Naive thymus-derived CD4-positive, alpha-beta T cell (primary cell): ENCODE results near the gene ANKRD44. TPM values are rescaled to one million over a fixed set of nuclear protein-coding genes. Genes with fewer than 3 reads are reported as not detected.
A peak's percentile ranks its signal among the peaks of the same experiment; 100 is the strongest.

ENCODE experiments used
- ATAC-seq: fragments of 150-1000 bp; cut with Tn5 transposase; 2 replicates; pipeline ENCODE4 v1.10.0; 2021; ENCODE audit warnings: mild to moderate bottlenecking, moderate library complexity
- CTCF ChIA-PET: fragments of 350-600 bp; sonication (Branson Sonifier 250); formaldehyde crosslinking; loops from one replicate; lab custom pipeline; 2021; ENCODE audit warnings: antibody characterized with exemption; lab: Charles Lee
- POLR2A ChIA-PET: fragments of 350-600 bp; sonication (Branson Sonifier 250); formaldehyde crosslinking; loops from one replicate; lab custom pipeline; 2021; ENCODE audit warnings: antibody characterized with exemption, inconsistent platforms; lab: Charles Lee
- DNase-seq, 9 donors: peaks; one replicate each; pipeline versions ENCODE4 v3.0.0 to v3.0.0-alpha.2; 2020 to 2022; ENCODE audit warnings: mixed read lengths in 1 of 9
- H3K27ac ChIP-seq: one replicate; pipeline ENCODE4 v1.7.0; 2013; ENCODE audit warnings: mild to moderate bottlenecking, low read depth, low read length, moderate library complexity
- H3K27me3 ChIP-seq, 2 donors: one replicate each; pipeline ENCODE4 v1.7.0; 2013; ENCODE audit warnings: low read length in 2 of 2, mild to moderate bottlenecking in 2 of 2, moderate library complexity in 2 of 2; ENCODE audit not compliant: control insufficient read depth in 2 of 2, insufficient read depth in 2 of 2
- H3K36me3 ChIP-seq, 3 experiments: 1 replicate in 2 of 3; 2 replicates in 1 of 3; pipeline ENCODE4 v1.7.0; 2013; ENCODE audit warnings: low read length in 3 of 3, mild to moderate bottlenecking in 3 of 3, moderate library complexity in 1 of 3; ENCODE audit not compliant: insufficient read depth in 3 of 3, control insufficient read depth in 2 of 3
- H3K4me1 ChIP-seq, 2 donors: one replicate each; pipeline ENCODE4 v1.7.0; 2013; ENCODE audit warnings: low read length in 2 of 2, mild to moderate bottlenecking in 2 of 2, moderate library complexity in 1 of 2; ENCODE audit not compliant: control insufficient read depth in 2 of 2, insufficient read depth in 2 of 2
- H3K4me3 ChIP-seq: 2 replicates; pipeline ENCODE4 v1.7.0; 2013; ENCODE audit warnings: mild to moderate bottlenecking, low read length
- H3K9me3 ChIP-seq, 3 experiments: 1 replicate in 2 of 3; 2 replicates in 1 of 3; pipeline ENCODE4 v1.7.0; 2013; ENCODE audit warnings: low read length in 3 of 3; ENCODE audit not compliant: control insufficient read depth in 2 of 3
- H3K27ac Mint-ChIP-seq, 9 donors: one replicate each; pipeline ENCODE4 v1.8.0; 2020 to 2022; ENCODE audit warnings: mixed read lengths in 9 of 9, mild to moderate bottlenecking in 8 of 9, moderate library complexity in 5 of 9, inconsistent platforms in 2 of 9
- H3K27me3 Mint-ChIP-seq, 5 donors: one replicate each; pipeline ENCODE4 v1.8.0; 2021 to 2022; ENCODE audit warnings: mixed read lengths in 5 of 5, mild to moderate bottlenecking in 1 of 5
- H3K36me3 Mint-ChIP-seq, 5 donors: one replicate each; pipeline ENCODE4 v1.8.0; 2020 to 2022; ENCODE audit warnings: mixed read lengths in 5 of 5, mild to moderate bottlenecking in 3 of 5, inconsistent platforms in 1 of 5
- H3K4me1 Mint-ChIP-seq, 7 donors: one replicate each; pipeline ENCODE4 v1.8.0; 2020 to 2022; ENCODE audit warnings: mixed read lengths in 7 of 7, mild to moderate bottlenecking in 3 of 7, inconsistent platforms in 1 of 7
- H3K4me3 Mint-ChIP-seq, 10 donors: one replicate each; pipeline ENCODE4 v1.8.0; 2020 to 2022; ENCODE audit warnings: mild to moderate bottlenecking in 10 of 10, mixed read lengths in 10 of 10, moderate library complexity in 6 of 10, inconsistent platforms in 2 of 10
- H3K9me3 Mint-ChIP-seq, 11 donors: one replicate each; pipeline ENCODE4 v1.8.0; 2020 to 2022; ENCODE audit warnings: mixed read lengths in 11 of 11, mild to moderate bottlenecking in 4 of 11, inconsistent platforms in 1 of 11, moderate library complexity in 1 of 11
- intact Hi-C, 2 donors: fragments of 100-400 bp; cut with micrococcal nuclease; formaldehyde crosslinking; loops; one replicate each; pipeline ENCODE4 v1.15.1; 2023
- polyA plus RNA-seq, 2 donors: library from polyadenylated mRNA; unstranded; fragments of 300-500 nt; fragmentation: Illumina TruSeq; gene quantifications; one replicate each; pipeline ENCODE4 v1.2.3, GENCODE V29; 2021
- total RNA-seq, 6 experiments: library from RNA in 5 of 6; stranded (reverse) in 5 of 6; gene quantifications; 1 replicate in 5 of 6; 2 replicates in 1 of 6; pipeline ENCODE4 v1.2.3 and lab custom pipeline; 2021 to 2026

The ANKRD44 gene
- total and polyA plus RNA-seq, 7 experiments from 2014 or later: 88.6 to 296 (median 235) TPM

DNA sequence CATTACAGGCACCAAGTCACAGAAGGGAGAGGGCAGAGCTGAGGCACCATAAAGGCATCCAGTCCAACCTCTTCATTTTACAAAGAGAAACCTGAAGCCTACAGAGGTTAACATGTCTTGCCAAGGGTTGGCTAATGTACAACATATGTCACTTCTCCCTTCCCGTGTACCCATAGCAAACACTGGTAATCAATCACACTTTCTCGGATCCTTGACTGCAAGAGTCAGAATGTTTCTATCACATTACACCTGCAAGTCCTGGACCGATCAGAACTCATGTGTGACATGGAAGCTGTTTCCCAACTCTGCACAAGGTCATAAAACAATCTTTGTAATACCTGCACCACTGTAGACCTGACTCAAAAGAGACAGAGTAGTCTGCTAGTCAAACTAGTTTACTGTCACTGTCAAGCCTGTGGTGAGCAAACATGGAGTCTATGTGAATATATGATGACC is 6.0 kb downstream of the ANKRD44 start:
- ATAC-seq (peak; percentile 33), DNase-seq (no peak)
- H3K4me1 ChIP-seq: peaks cover 81 to 82% of the 10 kb centered on the region in 2 donors
- no peaks in the 10 kb centered on the region for H3K27me3 Mint-ChIP-seq
- CTCF ChIA-PET: interaction anchor here (0.8 to 1.7 kb wide), 5 partner anchors 12 to 191 kb away, joined by 3 to 8 read pairs (median 4); no protein-coding TSS in a partner anchor
- peak overlapping the region; percentile 20 for H3K4me3 ChIP-seq
- peaks cover 15 to 58% (median 22%) of the 10 kb centered on the region in 5 donors for H3K36me3 Mint-ChIP-seq
- peaks cover 0 to 3% (median 0%) of the 10 kb centered on the region in 11 donors for H3K9me3 Mint-ChIP-seq
- peak overlapping the region; percentile 90 to 99 (median 95) for H3K27ac Mint-ChIP-seq
- H3K36me3 ChIP-seq: no peaks in the 10 kb centered on the region
- peak overlapping the region; percentile 63 to 98 (median 92) for H3K4me3 Mint-ChIP-seq
- peaks cover 48 to 90% (median 82%) of the 10 kb centered on the region in 7 donors for H3K4me1 Mint-ChIP-seq
- H3K27ac ChIP-seq: peak overlapping the region; percentile 85
- no peaks in the 10 kb centered on the region for H3K27me3 ChIP-seq
- POLR2A ChIA-PET: interaction anchor here (0.6 to 13.4 kb wide), 11 partner anchors 8 to 159 kb away, joined by 3 to 250 read pairs (median 5); no protein-coding TSS in a partner anchor
- intact Hi-C loops: loop anchor here in 1 of 2 donors (1.0 to 10.0 kb wide), 5 partner anchors 17 to 1130 kb away; partner anchors contain the start of genes HSPD1, PGAP1 and STK17B
- H3K9me3 ChIP-seq: no peaks in the 10 kb centered on the region

DNA sequence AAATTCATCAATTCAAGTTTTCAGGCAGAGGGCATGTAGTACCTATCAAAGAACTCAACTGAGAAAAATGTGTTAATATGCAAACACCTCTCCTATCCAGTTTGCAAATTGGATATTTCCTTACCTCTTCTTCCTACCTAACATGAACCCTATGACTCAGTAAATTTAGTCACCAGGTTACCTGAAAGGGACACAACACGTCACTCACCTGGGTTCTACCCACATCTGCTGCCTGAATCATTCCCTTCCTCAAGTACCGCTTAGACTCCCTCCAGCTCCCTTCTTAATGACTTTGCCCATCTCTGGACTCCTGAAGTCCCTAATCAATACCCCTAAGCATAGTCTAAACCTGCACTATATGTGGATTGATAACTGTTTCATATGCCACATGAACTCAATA is 10.4 kb downstream of the ANKRD44 start:
- ChIA-PET CTCF (interaction anchor here (1.4 kb wide), 1 partner anchor 9 kb away, joined by 3 read pairs; no protein-coding TSS in a partner anchor), POLR2A (interaction anchor here (0.6 to 9.2 kb wide), 8 partner anchors 7 to 1067 kb away, joined by 3 to 158 read pairs (median 4); partner anchors contain the start of gene ANKRD44)
- H3K36me3 ChIP-seq: no peaks in the 10 kb centered on the region
- H3K27me3 Mint-ChIP-seq: no peaks in the 10 kb centered on the region
- peak overlapping the region; percentile 85 for H3K27ac ChIP-seq
- peak overlapping the region; percentile 58 to 97 (median 80) for H3K4me3 Mint-ChIP-seq
- no peak for DNase-seq
- H3K27ac Mint-ChIP-seq: peak overlapping the region; percentile 69 to 99 (median 95)
- no peak overlapping the region for H3K4me3 ChIP-seq
- H3K27me3 ChIP-seq: no peaks in the 10 kb centered on the region
- H3K9me3 ChIP-seq: no peaks in the 10 kb centered on the region
- H3K4me1 ChIP-seq: peaks cover 98 to 99% of the 10 kb centered on the region in 2 donors
- intact Hi-C loops: loop anchor here in 1 of 2 donors (1.0 to 10.0 kb wide), 4 partner anchors 8 to 1125 kb away; partner anchors contain the start of genes PGAP1 and STK17B
- peaks cover 18 to 59% (median 44%) of the 10 kb centered on the region in 5 donors for H3K36me3 Mint-ChIP-seq
- no peak for ATAC-seq
- peaks cover 0 to 15% (median 0%) of the 10 kb centered on the region in 11 donors for H3K9me3 Mint-ChIP-seq
- peaks cover 66 to 98% (median 95%) of the 10 kb centered on the region in 7 donors for H3K4me1 Mint-ChIP-seq

DNA sequence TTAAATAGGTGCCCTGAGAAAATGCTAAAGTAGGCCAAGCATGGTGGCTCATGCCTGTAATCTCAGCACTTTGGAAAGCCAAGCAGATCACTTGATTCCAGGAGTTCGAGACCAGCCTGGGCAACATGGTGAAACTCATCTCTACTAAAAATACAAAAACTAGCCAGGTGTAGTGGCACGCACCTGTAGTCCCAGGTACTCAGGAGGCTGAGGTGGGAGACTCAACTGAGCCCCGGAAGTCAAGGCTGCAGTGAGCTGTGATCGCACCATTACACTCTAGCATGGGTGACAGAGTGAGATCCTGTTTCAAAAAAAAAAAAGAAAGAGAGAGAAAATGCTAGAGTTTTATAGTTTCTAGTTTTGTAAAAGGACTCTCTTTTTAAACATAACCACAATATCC is 12.0 kb downstream of the ANKRD44 start:
- Histone ChIP-seq H3K9me3 (no peaks in the 10 kb centered on the region), H3K4me3 (no peak overlapping the region), H3K36me3 (no peaks in the 10 kb centered on the region), H3K27me3 (no peaks in the 10 kb centered on the region), H3K4me1 (peaks cover 97 to 99% of the 10 kb centered on the region in 2 donors), H3K27ac (peak overlapping the region; percentile 69)
- peaks cover 18 to 55% (median 41%) of the 10 kb centered on the region in 5 donors for H3K36me3 Mint-ChIP-seq
- H3K27me3 Mint-ChIP-seq: no peaks in the 10 kb centered on the region
- peaks cover 72 to 99% (median 97%) of the 10 kb centered on the region in 7 donors for H3K4me1 Mint-ChIP-seq
- ATAC-seq: no peak
- H3K9me3 Mint-ChIP-seq: peaks cover 0 to 15% (median 0%) of the 10 kb centered on the region in 11 donors
- peak overlapping the region; percentile 88 to 99 (median 95) for H3K27ac Mint-ChIP-seq
- ChIA-PET CTCF (interaction anchor here (1.0 kb wide), 1 partner anchor 286 kb away, joined by 3 read pairs; no protein-coding TSS in a partner anchor), POLR2A (interaction anchor here (0.6 to 9.2 kb wide), 6 partner anchors 8 to 134 kb away, joined by 3 to 158 read pairs (median 6); partner anchors contain the start of gene ANKRD44)
- H3K4me3 Mint-ChIP-seq: peak overlapping the region; percentile 26 to 97 (median 79)
- peak in 1 of 9 donors; percentile 32 for DNase-seq
- intact Hi-C loops: loop anchor here in 1 of 2 donors (1.0 kb wide), 1 partner anchor 10 kb away; no protein-coding TSS in a partner anchor

GRCh38 chr2:197297772-197298318 is 12.7 kb downstream of the ANKRD44 start:
- Histone ChIP-seq H3K4me1 (peaks cover 97 to 99% of the 10 kb centered on the region in 2 donors), H3K9me3 (no peaks in the 10 kb centered on the region), H3K27ac (peak overlapping the region; percentile 69), H3K36me3 (no peaks in the 10 kb centered on the region), H3K27me3 (no peaks in the 10 kb centered on the region), H3K4me3 (peak overlapping the region; percentile 36)
- Mint-ChIP-seq H3K4me1 (peaks cover 71 to 99% (median 97%) of the 10 kb centered on the region in 7 donors), H3K9me3 (peaks cover 0 to 15% (median 0%) of the 10 kb centered on the region in 11 donors), H3K27ac (peak overlapping the region; percentile 88 to 99 (median 95)), H3K36me3 (peaks cover 18 to 54% (median 39%) of the 10 kb centered on the region in 5 donors), H3K27me3 (no peaks in the 10 kb centered on the region), H3K4me3 (peak overlapping the region; percentile 42 to 97 (median 79))
- ChIA-PET CTCF (interaction anchor here (0.6 to 0.8 kb wide), 3 partner anchors 41 to 76 kb away, joined by 3 to 4 read pairs (median 3); no protein-coding TSS in a partner anchor), POLR2A (interaction anchor here (0.6 to 9.2 kb wide), 12 partner anchors 9 to 163 kb away, joined by 3 to 158 read pairs (median 4); partner anchors contain the start of gene ANKRD44)
- DNase-seq (no peak), ATAC-seq (no peak)
- intact Hi-C loops: loop anchor here in 1 of 2 donors (1.0 to 2.0 kb wide), 2 partner anchors 10 to 17 kb away; no protein-coding TSS in a partner anchor

- Mint-ChIP-seq H3K4me1 (peaks cover 75 to 99% (median 97%) of the 10 kb centered on the region in 7 donors), H3K9me3 (peaks cover 0 to 15% (median 0%) of the 10 kb centered on the region in 11 donors), H3K4me3 (peak overlapping the region; percentile 49 to 97 (median 80)), H3K36me3 (peaks cover 18 to 56% (median 40%) of the 10 kb centered on the region in 5 donors), H3K27ac (peak overlapping the region; percentile 88 to 99 (median 95)), H3K27me3 (no peaks in the 10 kb centered on the region)
- CTCF ChIA-PET: interaction anchor here (0.7 to 1.4 kb wide), 3 partner anchors 40 to 99 kb away, joined by 3 read pairs; no protein-coding TSS in a partner anchor
- Histone ChIP-seq H3K4me1 (peaks cover 97 to 99% of the 10 kb centered on the region in 2 donors), H3K27me3 (no peaks in the 10 kb centered on the region), H3K9me3 (no peaks in the 10 kb centered on the region), H3K36me3 (no peaks in the 10 kb centered on the region), H3K4me3 (peak overlapping the region; percentile 36), H3K27ac (peak overlapping the region; percentile 69)
- DNase-seq (no peak), ATAC-seq (no peak)
- POLR2A ChIA-PET: interaction anchor here (0.7 to 9.2 kb wide), 11 partner anchors 9 to 163 kb away, joined by 3 to 158 read pairs (median 4); partner anchors contain the start of gene ANKRD44
- intact Hi-C loops: loop anchor here in 1 of 2 donors (2.0 kb wide), 1 partner anchor 16 kb away; no protein-coding TSS in a partner anchor
These were observed 13.3 kb downstream of the ANKRD44 start for GRCh38 chr2:197297266-197297665.
